Measurements from ENCODE around the gene SLC22A31. TPM values are rescaled to one million over a fixed set of nuclear protein-coding genes. Genes with fewer than 3 reads are reported as not detected.

The SLC22A31 gene
- polyA plus RNA-seq, 1 donor, result 2.6 TPM

GRCh38 chr16:89216315-89217137 lies 16.2 kb upstream of the SLC22A31 start:
- peak; percentile 75 for DNase-seq

- no peak for DNase-seq
Measured at GRCh38 chr16:89210904-89211515, 10.7 kb upstream of the SLC22A31 start.

- no peak for DNase-seq
Measured at GRCh38 chr16:89210165-89210903, 10.0 kb upstream of the SLC22A31 start.

DNA sequence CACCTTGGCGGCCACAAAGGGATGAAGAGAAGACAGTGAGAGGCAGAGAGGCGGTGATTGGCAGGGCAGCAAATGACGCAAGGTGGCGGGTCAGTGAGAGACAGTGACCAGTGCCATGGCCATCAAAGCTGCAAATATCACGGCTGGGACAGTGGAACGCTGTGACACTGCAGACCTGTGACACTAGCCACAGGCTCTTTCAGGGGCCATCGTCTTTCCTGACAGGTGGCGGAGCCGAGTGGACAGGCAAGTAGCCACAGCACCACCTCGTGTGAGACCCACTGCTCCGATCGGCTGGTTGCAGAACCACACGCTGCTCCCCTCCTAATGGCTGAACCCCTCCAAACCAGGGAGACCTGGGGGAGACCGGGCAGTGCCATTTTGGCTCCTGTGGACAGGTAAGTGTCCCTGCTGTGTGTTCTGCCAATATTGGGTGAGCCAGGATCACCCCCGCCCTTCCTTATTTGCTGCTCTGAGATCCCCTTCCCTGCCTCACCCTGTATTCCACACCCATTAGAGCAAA lies 9.2 kb upstream of the SLC22A31 start:
- DNase-seq, result no peak

- DNase-seq, result no peak
Measured at GRCh38 chr16:89207993-89208392, 7.7 kb upstream of the SLC22A31 start.

DNA sequence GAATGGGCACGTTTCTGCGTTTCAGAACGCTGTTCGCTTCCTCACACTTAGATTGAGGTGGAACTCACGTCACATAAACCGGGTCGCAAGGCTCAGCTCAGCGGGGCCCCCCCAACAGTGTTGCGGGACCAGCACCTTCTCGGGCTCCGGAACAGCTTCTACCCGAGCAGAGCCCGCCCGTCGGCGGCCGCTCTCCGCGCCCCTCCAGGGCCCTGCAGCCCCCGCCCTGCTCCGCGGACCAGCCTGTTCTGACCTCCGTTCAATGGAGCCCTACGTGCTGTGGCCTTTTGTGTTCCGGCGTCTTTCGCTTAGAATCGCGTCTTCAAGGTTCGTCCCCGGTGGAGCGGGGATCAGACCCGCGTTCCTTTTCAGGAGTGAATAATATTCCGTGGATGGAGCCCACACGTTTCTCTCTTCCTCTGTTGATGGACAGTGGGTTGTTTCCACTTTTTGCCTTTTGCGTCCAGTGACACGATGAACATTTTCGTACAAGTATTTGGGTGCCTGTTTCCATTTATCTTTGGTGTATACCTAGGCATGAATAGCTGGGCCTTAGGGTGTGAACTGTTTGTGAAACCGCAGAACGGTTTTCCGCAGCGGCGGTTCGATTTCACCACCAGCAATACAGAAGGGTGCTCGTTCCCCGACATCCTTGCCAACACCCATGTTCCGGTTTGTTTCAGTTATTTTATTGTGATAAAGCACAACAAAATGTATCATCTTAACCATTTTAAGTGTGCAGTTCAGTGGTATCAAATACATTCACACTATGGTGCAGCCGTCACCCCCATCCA lies 2.3 kb upstream of the SLC22A31 start:
- DNase-seq, result no peak

GRCh38 chr16:89201439-89202377 lies 1.4 kb upstream of the SLC22A31 start:
- peak; percentile 36 for DNase-seq

DNA sequence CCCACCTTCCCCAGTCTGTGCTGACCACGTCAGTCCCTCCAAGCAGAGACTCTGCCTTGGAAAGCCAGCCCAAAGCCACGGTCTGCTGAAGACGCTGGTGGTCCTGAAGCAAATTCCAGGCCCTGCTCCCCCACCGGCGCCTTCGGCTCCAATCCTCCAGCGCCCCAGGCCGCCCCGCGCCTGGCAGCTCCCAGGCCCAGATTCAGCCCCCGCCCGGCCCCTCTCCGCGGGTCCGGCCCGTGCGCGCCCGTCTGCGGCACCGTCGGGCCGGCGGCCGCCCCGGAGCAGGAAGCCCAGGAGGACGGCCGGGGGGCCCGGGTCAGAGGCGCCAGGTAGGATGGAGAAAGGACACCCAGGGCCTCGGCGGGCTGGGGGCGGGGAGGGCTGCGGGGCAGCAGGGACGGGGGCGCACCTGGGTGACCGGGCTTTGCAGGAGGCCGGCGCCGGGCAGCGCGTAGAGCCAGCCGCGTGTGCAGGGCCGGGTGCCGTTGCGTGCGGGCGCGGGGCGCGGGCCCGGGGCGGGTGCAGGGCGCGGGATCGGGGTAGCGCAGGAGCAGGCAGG lies 594 bp upstream of the SLC22A31 start:
- no peak for DNase-seq

DNA sequence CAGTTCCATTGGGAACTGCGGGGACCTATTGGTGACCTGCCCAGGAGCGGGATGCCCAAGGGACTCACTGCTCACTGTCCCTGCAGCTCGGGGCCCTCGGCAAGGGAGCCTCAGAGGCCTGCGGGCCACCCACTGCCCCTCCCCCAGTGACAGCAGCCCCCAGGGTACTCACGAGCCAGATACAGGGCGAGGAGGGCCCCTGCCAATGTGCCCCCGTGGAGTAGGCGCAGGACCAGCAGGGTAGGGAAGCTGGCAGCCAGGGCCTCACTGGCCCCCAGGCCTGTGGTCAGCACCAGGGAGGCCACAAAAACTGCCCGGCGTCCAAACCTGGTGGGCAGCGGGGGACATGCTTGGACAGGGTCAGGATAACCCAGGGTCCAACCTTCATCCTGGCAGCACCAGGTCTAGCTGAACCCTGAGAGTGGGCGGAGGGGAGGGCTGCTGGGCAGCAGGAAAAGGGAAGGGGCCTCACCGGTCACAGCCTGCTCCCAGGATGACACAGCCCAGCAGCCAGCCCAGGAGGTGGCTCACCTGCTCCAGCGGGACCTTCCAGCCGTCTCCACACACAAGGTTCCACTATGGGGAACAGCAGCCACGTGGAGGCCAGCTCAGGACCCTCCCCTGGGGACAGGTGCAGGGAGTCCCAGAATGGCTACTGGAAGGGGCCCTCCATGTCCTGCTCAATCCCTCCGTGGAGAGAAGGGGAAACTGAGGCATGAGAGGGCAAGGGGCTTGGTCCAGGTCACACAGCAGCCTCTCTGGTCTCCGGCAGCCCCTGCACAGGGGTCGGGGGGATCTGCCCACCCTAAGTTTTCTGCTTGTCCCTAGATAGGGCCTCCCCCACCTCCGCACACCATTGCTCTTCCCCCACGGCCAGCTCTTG lies 855 bp downstream of the SLC22A31 start:
- DNase-seq, result no peak

DNA sequence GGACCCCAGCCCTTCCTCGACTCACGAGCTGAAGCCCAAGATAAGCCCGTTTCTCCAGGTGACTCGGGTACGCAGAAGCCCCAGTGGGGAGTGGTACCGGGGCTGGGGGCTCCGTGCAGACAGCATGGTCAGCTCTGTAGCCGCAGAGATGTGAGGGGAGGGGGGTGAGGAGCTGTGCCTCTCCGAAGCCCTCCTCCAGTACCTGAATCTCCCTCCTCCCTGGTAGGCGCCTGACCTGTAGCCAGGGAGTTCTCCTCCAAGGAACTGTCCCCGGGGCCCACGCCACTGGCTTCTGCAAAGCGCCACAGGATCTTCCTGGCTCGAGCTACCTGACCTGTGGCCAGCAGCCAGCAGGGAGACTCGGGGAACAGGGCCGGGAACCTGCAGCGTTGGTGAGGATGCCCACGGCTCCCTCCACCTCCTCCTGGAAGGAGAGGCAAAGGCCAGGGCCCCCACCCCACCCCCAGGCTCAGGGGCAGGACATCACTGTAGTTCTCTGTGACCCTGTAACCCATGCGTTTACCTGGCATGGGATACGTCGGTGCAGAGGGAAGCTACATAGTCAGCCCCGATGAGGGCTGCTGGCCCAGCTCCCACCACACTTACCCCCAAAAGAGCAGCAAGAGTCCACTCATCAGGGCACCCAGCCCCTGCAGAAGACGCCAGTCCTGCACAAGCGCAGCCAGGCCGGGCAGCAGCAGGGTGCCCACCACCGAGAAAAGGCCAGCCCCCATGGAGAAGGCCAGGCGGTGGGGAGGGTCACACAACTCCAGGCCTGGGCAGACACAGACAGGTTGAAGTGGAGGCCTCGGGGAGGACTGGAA lies 1.7 kb downstream of the SLC22A31 start:
- no peak for DNase-seq

DNA sequence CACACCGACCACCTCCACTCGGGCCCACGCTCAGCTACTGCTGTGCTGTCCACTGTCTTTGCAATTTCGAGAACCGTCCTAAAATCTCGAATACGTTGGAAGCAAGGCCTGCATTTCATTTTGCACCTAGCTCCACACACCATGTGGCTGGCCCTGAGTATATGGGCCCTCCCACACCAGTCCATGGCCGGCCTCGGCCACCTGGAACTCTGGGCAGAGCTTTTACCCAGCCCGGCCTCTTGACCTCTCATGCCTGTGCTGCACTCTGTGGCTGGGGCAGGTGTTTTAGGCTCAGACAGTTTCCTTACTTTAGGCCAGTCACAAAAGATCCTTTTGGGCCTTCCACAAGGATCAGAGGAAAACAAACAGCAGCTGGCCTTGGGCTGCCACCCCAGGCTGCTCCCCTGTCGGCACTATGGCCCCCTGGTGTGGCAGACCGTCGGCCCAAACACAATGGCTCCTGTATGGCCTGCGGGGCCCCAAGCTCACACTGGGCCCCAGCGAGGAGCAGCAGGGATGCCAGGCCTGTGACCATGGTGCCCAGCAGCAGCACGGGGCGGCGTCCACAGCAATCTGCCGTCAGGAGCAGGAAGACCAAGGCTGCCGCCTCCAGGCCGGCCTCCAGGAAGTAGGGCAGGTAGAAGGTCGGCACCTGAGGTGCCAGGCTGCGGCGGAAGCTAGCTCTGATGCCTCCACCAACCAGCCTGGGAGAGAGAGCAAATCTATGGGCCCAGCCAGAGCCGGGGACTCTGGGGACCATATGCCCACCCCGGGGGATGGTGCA lies 2.5 kb downstream of the SLC22A31 start:
- no peak for DNase-seq

GRCh38 chr16:89197033-89197632 lies 3.2 kb downstream of the SLC22A31 start:
- DNase-seq, result no peak

GRCh38 chr16:89195521-89196171 lies 4.7 kb downstream of the SLC22A31 start:
- no peak for DNase-seq

GRCh38 chr16:89194340-89195311 lies 5.7 kb downstream of the SLC22A31 start:
- DNase-seq, result no peak

DNA sequence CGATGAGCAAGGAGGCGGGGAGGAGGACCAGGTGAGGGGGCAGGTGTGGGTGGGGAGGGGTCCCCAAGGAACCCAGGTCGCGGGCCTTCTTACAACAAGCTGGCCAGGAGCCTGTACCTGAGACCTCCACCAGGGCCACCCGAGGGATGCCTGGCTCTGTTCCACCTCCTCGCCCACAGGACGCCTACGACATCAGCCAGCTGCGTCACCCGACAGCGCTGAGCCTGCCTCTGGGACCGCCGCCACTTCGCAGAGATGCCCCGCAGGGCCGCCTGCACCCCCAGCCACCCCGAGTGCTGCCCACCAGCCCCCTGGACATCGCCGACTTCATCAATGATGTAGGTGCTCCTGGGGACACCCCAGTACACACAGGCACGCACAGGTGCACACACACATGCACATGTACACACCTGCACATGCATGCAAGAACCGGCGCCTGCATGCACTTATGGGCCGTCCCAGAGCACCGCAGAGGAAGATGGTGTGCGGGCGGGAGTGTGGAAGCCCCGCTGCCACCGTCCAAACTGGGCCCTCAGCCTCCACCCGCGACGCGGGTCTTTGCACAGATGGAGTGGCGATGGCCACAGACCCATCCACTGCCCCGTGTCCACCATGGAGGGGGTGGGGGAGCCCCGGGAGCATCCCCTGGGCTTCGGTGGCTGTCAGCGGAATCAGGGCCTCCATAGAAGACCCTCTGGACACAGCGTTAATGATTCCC lies 6.6 kb downstream of the SLC22A31 start:
- DNase-seq, result no peak
